CD14-positive monocyte (primary cell): ENCODE data around the gene RMI2. TPM values are rescaled to one million over a fixed set of nuclear protein-coding genes. Genes with fewer than 3 reads are reported as not detected.

Experiments
- DNase-seq, 3 donors: peaks; one replicate each; pipeline ENCODE4 v3.0.0-alpha.2; 2011 to 2022
- H2AFZ ChIP-seq: 2 replicates; pipeline ENCODE4 v1.6.0; 2012; ENCODE audit warnings: mild to moderate bottlenecking, low read depth, low read length, inconsistent platforms; ENCODE audit not compliant: insufficient read depth, poor library complexity, severe bottlenecking
- H3K27ac ChIP-seq, 2 donors: 1 replicate in 1 of 2; 2 replicates in 1 of 2; pipeline ENCODE4 v1.5.1; 2012 to 2013; ENCODE audit warnings: low read length in 2 of 2, control low read depth in 1 of 2, inconsistent platforms in 1 of 2, low read depth in 1 of 2, mild to moderate bottlenecking in 1 of 2
- H3K27me3 ChIP-seq, 2 donors: one replicate each; pipeline versions ENCODE4 v1.6.0 to v1.6.1; 2011 to 2013; ENCODE audit warnings: low read length in 2 of 2; ENCODE audit not compliant: control insufficient read depth in 2 of 2, insufficient read depth in 2 of 2
- H3K36me3 ChIP-seq, 2 donors: replicated peaks in 1 of 2; 1 replicate in 1 of 2; 2 replicates in 1 of 2; pipeline versions ENCODE4 v1.5.1 to v1.6.1; 2012 to 2013; ENCODE audit warnings: low read length in 2 of 2, control low read depth in 1 of 2, inconsistent platforms in 1 of 2, mild to moderate bottlenecking in 1 of 2; ENCODE audit not compliant: insufficient read depth in 2 of 2, control insufficient read depth in 1 of 2
- H3K4me1 ChIP-seq, 2 donors: 1 replicate in 1 of 2; 2 replicates in 1 of 2; pipeline versions ENCODE4 v1.5.1 to v1.6.1; 2012 to 2013; ENCODE audit warnings: low read length in 2 of 2, control low read depth in 1 of 2, inconsistent platforms in 1 of 2, mild to moderate bottlenecking in 1 of 2, moderate library complexity in 1 of 2; ENCODE audit not compliant: insufficient read depth in 2 of 2, control insufficient read depth in 1 of 2
- H3K4me2 ChIP-seq: replicated peaks from 2 replicates; pipeline ENCODE3; 2012; ENCODE audit warnings: low read length, moderate library complexity, mild to moderate bottlenecking; ENCODE audit not compliant: poor library complexity, severe bottlenecking; ENCODE audit errors: extremely low read depth
- H3K4me3 ChIP-seq, 3 experiments: fragments of 200-600 bp in 1 of 3; sonication (generic) in 1 of 3; replicated peaks in 1 of 3; 1 replicate in 2 of 3; 2 replicates in 1 of 3; pipeline ENCODE4 v1.5.1; 2011 to 2013; ENCODE audit warnings: low read length in 3 of 3, mild to moderate bottlenecking in 3 of 3, control low read depth in 2 of 3, low read depth in 2 of 3, inconsistent platforms in 1 of 3, moderate library complexity in 1 of 3
- H3K79me2 ChIP-seq: 2 replicates; pipeline ENCODE4 v1.6.0; 2012; ENCODE audit warnings: mild to moderate bottlenecking, control low read depth, inconsistent platforms, low read length, moderate library complexity; ENCODE audit not compliant: insufficient read depth
- H3K9ac ChIP-seq: 2 replicates; pipeline ENCODE4 v1.6.0; 2017; ENCODE audit warnings: low read length, mild to moderate bottlenecking; ENCODE audit not compliant: insufficient read depth, poor library complexity, severe bottlenecking
- H3K9me3 ChIP-seq, 2 donors: replicated peaks in 1 of 2; 1 replicate in 1 of 2; 2 replicates in 1 of 2; pipeline versions ENCODE4 v1.5.1 to v1.6.1; 2012 to 2013; ENCODE audit warnings: low read length in 2 of 2, control low read depth in 1 of 2; ENCODE audit not compliant: control insufficient read depth in 1 of 2, insufficient read depth in 1 of 2
- H4K20me1 ChIP-seq: 2 replicates; pipeline ENCODE4 v1.6.0; 2012; ENCODE audit warnings: mild to moderate bottlenecking, low read length, control low read depth, moderate library complexity; ENCODE audit not compliant: insufficient read depth
- H3K27ac Mint-ChIP-seq, 7 donors: one replicate each; pipeline ENCODE4 v1.8.0; 2020; ENCODE audit warnings: mild to moderate bottlenecking in 7 of 7, mixed read lengths in 7 of 7, moderate library complexity in 6 of 7, inconsistent platforms in 2 of 7
- H3K27me3 Mint-ChIP-seq, 3 donors: one replicate each; pipeline ENCODE4 v1.8.0; 2021 to 2022; ENCODE audit warnings: low read depth in 3 of 3, mild to moderate bottlenecking in 3 of 3, mixed read lengths in 3 of 3, moderate library complexity in 3 of 3, inconsistent platforms in 1 of 3
- H3K36me3 Mint-ChIP-seq, 2 donors: one replicate each; pipeline ENCODE4 v1.8.0; 2020; ENCODE audit warnings: mixed read lengths in 2 of 2, inconsistent platforms in 1 of 2, mild to moderate bottlenecking in 1 of 2
- H3K4me1 Mint-ChIP-seq: one replicate; pipeline ENCODE4 v1.8.0; 2020; ENCODE audit warnings: mild to moderate bottlenecking, mixed read lengths
- H3K4me3 Mint-ChIP-seq, 2 donors: one replicate each; pipeline ENCODE4 v1.8.0; 2020; ENCODE audit warnings: mild to moderate bottlenecking in 2 of 2, mixed read lengths in 2 of 2, moderate library complexity in 1 of 2
- H3K9me3 Mint-ChIP-seq, 7 donors: one replicate each; pipeline ENCODE4 v1.8.0; 2020 to 2022; ENCODE audit warnings: mixed read lengths in 7 of 7, mild to moderate bottlenecking in 6 of 7, moderate library complexity in 6 of 7, inconsistent platforms in 2 of 7
- WGBS: methylation state at CpG from one replicate; pipeline ENCODE4 v1.1.5; 2013; ENCODE audit warnings: missing lambda C conversion rate; ENCODE audit not compliant: insufficient coverage; 5-methylcytosine and 5-hydroxymethylcytosine counted together
- intact Hi-C, 2 donors: fragments of 100-400 bp; cut with micrococcal nuclease; formaldehyde crosslinking; loops; one replicate each; pipeline versions ENCODE4 v1.15.0 to v1.15.1; 2023
- polyA plus RNA-seq, 3 donors: library from polyadenylated mRNA; depleted of rRNA in 1 of 3; unstranded in 2 of 3; stranded (reverse) in 1 of 3; fragments of 300-500 nt in 2 of 3; fragments of >200 nt in 1 of 3; fragmentation: Illumina TruSeq in 2 of 3; gene quantifications; 1 replicate in 2 of 3; 2 replicates in 1 of 3; pipeline ENCODE4 v1.2.3, GENCODE V29; 2012 to 2021
- TF ChIP-seq, protein P1 (sequence below): fragments of 200-600 bp; IDR thresholded peaks from one replicate; pipeline ENCODE4 v1.8.0; 2022; ENCODE audit warnings: antibody characterized with exemption, mild to moderate bottlenecking

The RMI2 gene
- polyA plus RNA-seq, 3 donors: 0.17 to 0.24 (median 0.23) TPM

DNA sequence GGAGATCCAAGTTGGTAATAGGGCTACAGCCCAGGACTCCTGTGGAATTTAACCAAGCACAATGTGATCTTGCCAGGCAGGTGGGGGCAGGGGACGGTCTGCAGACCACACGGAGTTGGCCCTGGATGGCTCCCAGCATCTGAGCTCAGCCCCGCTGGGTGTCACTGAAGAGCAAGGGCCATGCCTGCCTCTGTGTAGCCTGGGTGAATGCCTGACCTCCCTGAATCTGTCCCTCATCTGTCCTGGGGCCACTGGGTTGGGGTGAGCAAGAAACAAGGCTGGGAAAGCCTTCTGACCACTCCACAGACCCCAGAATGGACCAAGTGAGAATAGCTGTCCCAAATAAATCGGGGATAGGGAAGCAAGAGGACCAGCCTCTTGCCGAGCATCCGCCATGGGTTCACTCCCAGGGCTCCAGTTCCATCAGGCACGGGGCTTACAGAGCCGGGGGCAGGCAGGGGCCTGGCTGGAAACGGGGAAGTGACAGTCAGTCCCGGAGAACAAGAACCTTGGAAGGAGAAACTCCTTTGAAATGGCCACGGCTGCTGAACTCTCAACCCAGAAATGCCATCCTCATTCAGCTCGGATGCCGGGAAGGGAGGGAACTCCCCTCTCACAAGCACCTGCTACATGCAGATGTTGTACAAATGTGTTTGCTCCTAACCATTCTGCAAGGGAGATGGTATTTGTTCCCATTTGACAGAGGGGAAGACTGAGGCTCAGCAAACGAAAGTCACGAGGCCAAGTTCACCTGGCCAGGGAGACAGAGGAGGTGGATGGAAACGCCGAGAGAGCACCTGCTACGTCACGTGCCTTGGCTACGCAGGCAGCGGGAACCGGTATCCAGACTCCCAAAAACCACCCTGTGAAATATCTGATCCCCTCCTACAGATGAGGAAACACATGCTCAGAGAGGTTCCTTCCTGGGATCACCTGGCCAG is 50.0 kb downstream of the RMI2 start:
- H3K27me3 ChIP-seq: no peaks in the 10 kb centered on the region
- Mint-ChIP-seq H3K4me3 (no peak overlapping the region), H3K4me1 (no peaks in the 10 kb centered on the region), H3K27me3 (peaks cover 3 to 8% (median 4%) of the 10 kb centered on the region in 3 donors), H3K9me3 (no peaks in the 10 kb centered on the region), H3K27ac (peak overlapping the region in 1 of 7 donors; percentile 6), H3K36me3 (no peaks in the 10 kb centered on the region)
- H3K9me3 ChIP-seq: no peaks in the 10 kb centered on the region
- no peaks in the 10 kb centered on the region for H3K36me3 ChIP-seq
- no peaks in the 10 kb centered on the region for H3K4me1 ChIP-seq
- intact Hi-C loops: loop anchor here (5.0 to 10.0 kb wide), 5 partner anchors 127 to 672 kb away; no protein-coding TSS in a partner anchor
- H3K27ac ChIP-seq: no peak overlapping the region
- H3K4me2 ChIP-seq: no peak overlapping the region
- TF ChIP-seq, protein P1, sequence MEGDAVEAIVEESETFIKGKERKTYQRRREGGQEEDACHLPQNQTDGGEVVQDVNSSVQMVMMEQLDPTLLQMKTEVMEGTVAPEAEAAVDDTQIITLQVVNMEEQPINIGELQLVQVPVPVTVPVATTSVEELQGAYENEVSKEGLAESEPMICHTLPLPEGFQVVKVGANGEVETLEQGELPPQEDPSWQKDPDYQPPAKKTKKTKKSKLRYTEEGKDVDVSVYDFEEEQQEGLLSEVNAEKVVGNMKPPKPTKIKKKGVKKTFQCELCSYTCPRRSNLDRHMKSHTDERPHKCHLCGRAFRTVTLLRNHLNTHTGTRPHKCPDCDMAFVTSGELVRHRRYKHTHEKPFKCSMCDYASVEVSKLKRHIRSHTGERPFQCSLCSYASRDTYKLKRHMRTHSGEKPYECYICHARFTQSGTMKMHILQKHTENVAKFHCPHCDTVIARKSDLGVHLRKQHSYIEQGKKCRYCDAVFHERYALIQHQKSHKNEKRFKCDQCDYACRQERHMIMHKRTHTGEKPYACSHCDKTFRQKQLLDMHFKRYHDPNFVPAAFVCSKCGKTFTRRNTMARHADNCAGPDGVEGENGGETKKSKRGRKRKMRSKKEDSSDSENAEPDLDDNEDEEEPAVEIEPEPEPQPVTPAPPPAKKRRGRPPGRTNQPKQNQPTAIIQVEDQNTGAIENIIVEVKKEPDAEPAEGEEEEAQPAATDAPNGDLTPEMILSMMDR: no peak
- 76% methylated on average over 19 of the region's 22 CpGs for WGBS
- H3K9ac ChIP-seq: no peak overlapping the region
- H3K79me2 ChIP-seq: no peaks in the 10 kb centered on the region
- no peaks in the 10 kb centered on the region for H4K20me1 ChIP-seq
- H3K4me3 ChIP-seq: no peak overlapping the region
- H2AFZ ChIP-seq: no peak overlapping the region
- no peak for DNase-seq

DNA sequence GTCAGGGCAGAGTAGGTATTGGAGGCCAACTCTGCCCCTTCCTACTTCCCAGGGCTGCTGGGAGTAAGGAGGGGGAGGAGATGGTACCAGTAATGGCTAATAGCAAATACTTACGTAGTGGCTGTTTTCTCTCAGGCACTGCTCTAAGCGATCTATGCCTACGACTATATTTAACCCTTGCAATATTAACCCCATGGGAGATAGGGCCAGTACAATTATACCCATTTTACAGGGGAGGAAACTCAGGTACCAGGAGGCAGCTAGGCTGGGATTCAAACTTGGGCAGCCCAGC is 50.6 kb downstream of the RMI2 start:
- H3K4me1 ChIP-seq: no peaks in the 10 kb centered on the region
- DNase-seq: no peak
- Mint-ChIP-seq H3K36me3 (no peaks in the 10 kb centered on the region), H3K27me3 (peaks cover 3 to 8% (median 5%) of the 10 kb centered on the region in 3 donors), H3K4me1 (no peaks in the 10 kb centered on the region), H3K4me3 (no peak overlapping the region), H3K9me3 (no peaks in the 10 kb centered on the region), H3K27ac (no peak overlapping the region)
- H3K4me3 ChIP-seq: no peak overlapping the region
- intact Hi-C loops: loop anchor here (5.0 to 10.0 kb wide), 5 partner anchors 126 to 671 kb away; no protein-coding TSS in a partner anchor
- H3K27me3 ChIP-seq: no peaks in the 10 kb centered on the region
- WGBS: 0% methylated on average over 2 of the region's 3 CpGs
- H3K27ac ChIP-seq: no peak overlapping the region
- H3K36me3 ChIP-seq: no peaks in the 10 kb centered on the region
- H3K79me2 ChIP-seq: no peaks in the 10 kb centered on the region
- no peak overlapping the region for H3K9ac ChIP-seq
- no peak overlapping the region for H2AFZ ChIP-seq
- no peaks in the 10 kb centered on the region for H4K20me1 ChIP-seq
- no peak overlapping the region for H3K4me2 ChIP-seq
- TF ChIP-seq, protein P1: no peak
- H3K9me3 ChIP-seq: no peaks in the 10 kb centered on the region
